ENCODE results near the gene HOTAIR. TPM values are rescaled to one million over a fixed set of nuclear protein-coding genes. Genes with fewer than 3 reads are reported as not detected.

Gene HOTAIR
- total RNA-seq, 2 donors from 2014 or later, result 0.28 TPM; not detected in 1

DNA sequence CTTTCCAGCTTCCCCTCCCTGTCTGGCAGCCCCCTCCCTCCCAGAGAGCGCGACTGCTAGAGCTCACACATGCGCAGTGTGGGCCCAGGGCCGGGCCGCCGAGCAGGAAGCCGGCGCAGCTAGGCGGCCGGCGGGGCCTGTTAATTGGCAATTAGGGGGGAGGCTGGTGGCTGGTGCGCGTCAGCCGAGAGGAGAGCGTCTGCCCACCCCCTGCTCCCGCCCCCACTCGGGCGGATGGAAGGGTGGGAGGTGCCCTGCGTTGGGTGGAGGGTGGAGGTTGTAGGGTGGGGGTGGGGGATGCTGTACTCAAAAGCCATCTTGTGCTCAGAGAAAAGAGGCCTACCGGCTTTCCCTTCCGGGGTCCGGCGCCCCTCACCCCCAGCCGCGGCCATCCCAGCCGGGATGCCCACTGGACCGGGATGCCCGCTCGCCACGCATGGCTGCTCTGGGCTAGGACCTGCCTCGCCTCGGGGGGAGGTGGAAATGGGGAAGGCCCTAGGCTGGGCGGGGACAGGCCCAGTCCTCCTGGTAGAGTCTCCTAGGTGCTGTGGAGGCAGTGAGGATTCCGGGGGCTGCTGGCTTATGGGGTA is 43.2 kb upstream of the HOTAIR start:
- DNase-seq (ENCODE audit: low spot score), result no peak
- TF ChIP-seq POLR2A (IDR thresholded peaks at IDR 0.05) (no peak), POLR2AphosphoS5 (IDR thresholded peaks at IDR 0.05) (peak; percentile 27)
- TF ChIP-seq, protein P1, sequence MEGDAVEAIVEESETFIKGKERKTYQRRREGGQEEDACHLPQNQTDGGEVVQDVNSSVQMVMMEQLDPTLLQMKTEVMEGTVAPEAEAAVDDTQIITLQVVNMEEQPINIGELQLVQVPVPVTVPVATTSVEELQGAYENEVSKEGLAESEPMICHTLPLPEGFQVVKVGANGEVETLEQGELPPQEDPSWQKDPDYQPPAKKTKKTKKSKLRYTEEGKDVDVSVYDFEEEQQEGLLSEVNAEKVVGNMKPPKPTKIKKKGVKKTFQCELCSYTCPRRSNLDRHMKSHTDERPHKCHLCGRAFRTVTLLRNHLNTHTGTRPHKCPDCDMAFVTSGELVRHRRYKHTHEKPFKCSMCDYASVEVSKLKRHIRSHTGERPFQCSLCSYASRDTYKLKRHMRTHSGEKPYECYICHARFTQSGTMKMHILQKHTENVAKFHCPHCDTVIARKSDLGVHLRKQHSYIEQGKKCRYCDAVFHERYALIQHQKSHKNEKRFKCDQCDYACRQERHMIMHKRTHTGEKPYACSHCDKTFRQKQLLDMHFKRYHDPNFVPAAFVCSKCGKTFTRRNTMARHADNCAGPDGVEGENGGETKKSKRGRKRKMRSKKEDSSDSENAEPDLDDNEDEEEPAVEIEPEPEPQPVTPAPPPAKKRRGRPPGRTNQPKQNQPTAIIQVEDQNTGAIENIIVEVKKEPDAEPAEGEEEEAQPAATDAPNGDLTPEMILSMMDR (IDR thresholded peaks at IDR 0.05), result no peak
- Histone ChIP-seq H3K27me3 (replicated peaks; ENCODE audit: insufficient read depth) (peaks cover 69% of the 10 kb centered on the region), H3K4me3 (peak overlapping the region; percentile 9), H3K27ac (no peak overlapping the region), H3K4me1 (replicated peaks) (no peaks in the 10 kb centered on the region), H3K9me3 (no peaks in the 10 kb centered on the region), H3K36me3 (no peaks in the 10 kb centered on the region)
- 3% methylated on average over 34 of the region's 34 CpGs for WGBS
- intact Hi-C loops (cut with DNase I), result no loop called here

DNA sequence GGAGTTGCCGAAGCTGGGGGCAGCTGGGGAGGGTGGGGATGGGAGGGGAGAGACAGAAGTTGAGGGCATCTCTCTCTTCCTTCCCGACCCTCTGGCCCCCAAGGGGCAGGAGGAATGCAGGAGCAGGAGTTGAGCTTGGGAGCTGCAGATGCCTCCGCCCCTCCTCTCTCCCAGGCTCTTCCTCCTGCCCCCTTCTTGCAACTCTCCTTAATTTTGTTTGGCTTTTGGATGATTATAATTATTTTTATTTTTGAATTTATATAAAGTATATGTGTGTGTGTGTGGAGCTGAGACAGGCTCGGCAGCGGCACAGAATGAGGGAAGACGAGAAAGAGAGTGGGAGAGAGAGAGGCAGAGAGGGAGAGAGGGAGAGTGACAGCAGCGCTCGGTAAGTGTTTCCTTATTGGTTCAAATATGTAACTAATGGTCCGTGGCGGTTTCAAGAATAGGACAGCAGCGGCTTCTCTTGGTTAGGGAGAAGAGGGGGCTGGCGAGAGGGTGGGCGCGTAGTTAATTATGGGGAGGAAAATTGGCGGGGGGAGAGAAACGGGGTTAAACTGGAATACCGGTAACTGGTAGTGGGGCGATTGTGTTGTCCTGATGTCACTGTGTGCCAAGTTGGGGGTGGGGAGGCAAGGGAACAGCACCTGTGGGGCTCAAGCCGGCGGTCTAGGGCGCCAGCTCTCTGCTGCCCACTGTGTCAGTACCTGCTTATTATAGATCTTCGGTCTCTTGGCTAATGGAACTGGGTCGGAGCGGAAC is 42.5 kb upstream of the HOTAIR start:
- Histone ChIP-seq H3K4me3 (peak overlapping the region; percentile 9), H3K36me3 (no peaks in the 10 kb centered on the region), H3K27ac (no peak overlapping the region), H3K27me3 (replicated peaks; ENCODE audit: insufficient read depth) (peaks cover 69% of the 10 kb centered on the region), H3K9me3 (no peaks in the 10 kb centered on the region), H3K4me1 (replicated peaks) (no peaks in the 10 kb centered on the region)
- no peak for DNase-seq (ENCODE audit: low spot score)
- TF ChIP-seq POLR2A (IDR thresholded peaks at IDR 0.05), result no peak
- TF ChIP-seq, protein P1 (IDR thresholded peaks at IDR 0.05), result no peak
- no peak for TF ChIP-seq POLR2AphosphoS5 (IDR thresholded peaks at IDR 0.05)
- WGBS, result 2% methylated on average over 24 of the region's 24 CpGs
- intact Hi-C loops (cut with DNase I), result no loop called here

DNA sequence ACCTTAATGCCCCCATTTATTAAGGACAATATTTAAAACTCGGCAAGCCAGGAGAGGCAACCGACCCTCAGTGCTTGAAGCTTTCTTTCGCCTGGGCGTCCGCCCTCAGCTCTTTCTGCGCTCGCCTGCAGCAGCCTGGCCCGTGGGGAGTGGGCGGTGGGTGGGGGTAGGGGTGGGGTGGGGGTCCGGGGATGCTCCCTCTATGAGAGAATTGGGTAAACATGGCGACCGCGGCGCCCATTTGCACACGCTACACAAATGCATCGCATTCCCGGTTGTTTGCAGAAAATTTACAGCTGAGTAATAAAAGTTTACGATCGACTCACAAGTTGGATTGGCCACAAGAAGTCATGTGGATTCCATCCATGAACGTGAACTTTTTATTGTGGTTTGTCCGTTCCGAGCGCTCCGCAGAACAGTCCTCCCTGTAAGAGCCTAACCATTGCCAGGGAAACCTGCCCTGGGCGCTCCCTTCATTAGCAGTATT is 41.8 kb upstream of the HOTAIR start:
- peaks cover 69% of the 10 kb centered on the region for H3K27me3 ChIP-seq (replicated peaks; ENCODE audit: insufficient read depth)
- WGBS, result 3% methylated on average over 25 of the region's 25 CpGs

GRCh38 chr12:54016051-54016450 is 41.3 kb upstream of the HOTAIR start:
- Histone ChIP-seq H3K27me3 (replicated peaks; ENCODE audit: insufficient read depth) (peaks cover 70% of the 10 kb centered on the region), H3K4me1 (replicated peaks) (no peaks in the 10 kb centered on the region), H3K27ac (no peak overlapping the region), H3K9me3 (no peaks in the 10 kb centered on the region), H3K36me3 (no peaks in the 10 kb centered on the region), H3K4me3 (no peak overlapping the region)
- no peak for DNase-seq (ENCODE audit: low spot score)
- 7% methylated on average over 3 of the region's 3 CpGs for WGBS
- TF ChIP-seq, protein P1 (IDR thresholded peaks at IDR 0.05), result no peak
- no peak for TF ChIP-seq POLR2AphosphoS5 (IDR thresholded peaks at IDR 0.05)
- intact Hi-C loops (cut with DNase I), result no loop called here

More for the DNA sequence above, 41.8 kb upstream of the HOTAIR start:
- H3K36me3 ChIP-seq, result no peaks in the 10 kb centered on the region
- DNase-seq (ENCODE audit: low spot score), result peak; percentile 20
- no peaks in the 10 kb centered on the region for H3K4me1 ChIP-seq (replicated peaks)
- H3K4me3 ChIP-seq, result no peak overlapping the region
- TF ChIP-seq, protein P1 (IDR thresholded peaks at IDR 0.05), result no peak
- TF ChIP-seq POLR2AphosphoS5 (IDR thresholded peaks at IDR 0.05), result peak; percentile 79
- H3K9me3 ChIP-seq, result no peaks in the 10 kb centered on the region
- H3K27ac ChIP-seq, result no peak overlapping the region
- intact Hi-C loops (cut with DNase I), result no loop called here
